ENCODE measurements around the gene MS4A12. TPM values are rescaled to one million over a fixed set of nuclear protein-coding genes. Genes with fewer than 3 reads are reported as not detected.

MS4A12 gene
- total RNA-seq, 4 donors from 2014 or later, result 1.8 TPM; not detected in 3

- Histone ChIP-seq H3K27me3 (no peaks in the 10 kb centered on the region), H3K4me1 (no peaks in the 10 kb centered on the region), H3K27ac (replicated peaks in 1 of 4) (no peak overlapping the region), H3K36me3 (no peaks in the 10 kb centered on the region), H3K9me3 (peaks cover 0 to 2% (median 0%) of the 10 kb centered on the region in 4 donors), H3K4me3 (no peak overlapping the region)
- TF ChIP-seq CTCF (IDR thresholded peaks at IDR 0.05) (no peak), POLR2A (IDR thresholded peaks at IDR 0.05; ENCODE audit: low read depth) (no peak), EP300 (IDR thresholded peaks at IDR 0.05) (no peak), POLR2AphosphoS5 (IDR thresholded peaks at IDR 0.05) (no peak)
- intact Hi-C loops (cut with DNase I), result no loop called here
- 61% methylated on average over 6 of the region's 6 CpGs for WGBS
- DNase-seq (ENCODE audit: extremely low spot score), result no peak
These were observed 15.5 kb upstream of the MS4A12 start for GRCh38 chr11:60477035-60477445.

GRCh38 chr11:60482361-60482760, 10.2 kb upstream of the MS4A12 start:
- Histone ChIP-seq H3K4me1 (no peaks in the 10 kb centered on the region), H3K27me3 (no peaks in the 10 kb centered on the region), H3K27ac (replicated peaks in 1 of 4) (no peak overlapping the region), H3K36me3 (no peaks in the 10 kb centered on the region), H3K9me3 (no peaks in the 10 kb centered on the region), H3K4me3 (no peak overlapping the region)
- TF ChIP-seq CTCF (IDR thresholded peaks at IDR 0.05), result no peak
- no peak for TF ChIP-seq EP300 (IDR thresholded peaks at IDR 0.05)
- no peak for TF ChIP-seq POLR2A (IDR thresholded peaks at IDR 0.05; ENCODE audit: low read depth)
- TF ChIP-seq POLR2AphosphoS5 (IDR thresholded peaks at IDR 0.05), result no peak
- no peak for DNase-seq (ENCODE audit: extremely low spot score)
- intact Hi-C loops (cut with DNase I), result no loop called here
- 49% methylated on average over 2 of the region's 2 CpGs for WGBS

- Histone ChIP-seq H3K27me3 (no peaks in the 10 kb centered on the region), H3K9me3 (no peaks in the 10 kb centered on the region), H3K27ac (replicated peaks in 1 of 4) (no peak overlapping the region), H3K4me3 (no peak overlapping the region), H3K4me1 (no peaks in the 10 kb centered on the region), H3K36me3 (no peaks in the 10 kb centered on the region)
- WGBS, result 87% methylated on average over 5 of the region's 5 CpGs
- no peak for TF ChIP-seq EP300 (IDR thresholded peaks at IDR 0.05)
- TF ChIP-seq POLR2AphosphoS5 (IDR thresholded peaks at IDR 0.05), result no peak
- TF ChIP-seq CTCF (IDR thresholded peaks at IDR 0.05), result no peak
- no peak for TF ChIP-seq POLR2A (IDR thresholded peaks at IDR 0.05; ENCODE audit: low read depth)
- intact Hi-C loops (cut with DNase I), result no loop called here
- DNase-seq (ENCODE audit: extremely low spot score), result no peak
These were observed 6.6 kb upstream of the MS4A12 start for GRCh38 chr11:60485987-60486386.

GRCh38 chr11:60493454-60493853, 876 bp downstream of the MS4A12 start:
- DNase-seq (ENCODE audit: extremely low spot score), result no peak
- 85% methylated on average over 2 of the region's 2 CpGs for WGBS
- Histone ChIP-seq H3K27me3 (no peaks in the 10 kb centered on the region), H3K9me3 (no peaks in the 10 kb centered on the region), H3K4me1 (no peaks in the 10 kb centered on the region), H3K27ac (replicated peaks in 1 of 4) (no peak overlapping the region), H3K36me3 (no peaks in the 10 kb centered on the region), H3K4me3 (no peak overlapping the region)
- intact Hi-C loops (cut with DNase I), result no loop called here
- TF ChIP-seq CTCF (IDR thresholded peaks at IDR 0.05) (no peak), EP300 (IDR thresholded peaks at IDR 0.05) (no peak), POLR2A (IDR thresholded peaks at IDR 0.05; ENCODE audit: low read depth) (no peak), POLR2AphosphoS5 (IDR thresholded peaks at IDR 0.05) (no peak)

GRCh38 chr11:60498399-60498798, 5.8 kb downstream of the MS4A12 start:
- intact Hi-C loops (cut with DNase I), result no loop called here
- H3K27ac ChIP-seq (replicated peaks in 1 of 4), result no peak overlapping the region
- no peaks in the 10 kb centered on the region for H3K4me1 ChIP-seq

More at GRCh38 chr11:60498399-60498798, 5.8 kb downstream of the MS4A12 start:
- TF ChIP-seq CTCF (IDR thresholded peaks at IDR 0.05) (no peak), POLR2A (IDR thresholded peaks at IDR 0.05; ENCODE audit: low read depth) (no peak), POLR2AphosphoS5 (IDR thresholded peaks at IDR 0.05) (no peak), EP300 (IDR thresholded peaks at IDR 0.05) (no peak)
- Histone ChIP-seq H3K36me3 (no peaks in the 10 kb centered on the region), H3K4me3 (no peak overlapping the region), H3K9me3 (no peaks in the 10 kb centered on the region), H3K27me3 (no peaks in the 10 kb centered on the region)
- DNase-seq (ENCODE audit: extremely low spot score), result no peak
- 63% methylated on average over 2 of the region's 2 CpGs for WGBS
